GM12878 (cell line): ENCODE data around the gene HYAL1. TPM values are rescaled to one million over a fixed set of nuclear protein-coding genes. Genes with fewer than 3 reads are reported as not detected.
A peak's percentile ranks its signal among the peaks of the same experiment; 100 is the strongest.

Experiments
- ATAC-seq: fragments of 200-7000 bp; cut with Tn5 transposase; 3 replicates; pipeline ENCODE4 v1.9.1; 2020; ENCODE audit warnings: mild to moderate bottlenecking, moderate library complexity
- BruUV-seq: library from RNA; stranded (reverse); fragments of 400-500 nt; replicated peaks from 2 replicates; lab custom pipeline; 2021; lab: Mats Ljungman, UMichigan
- CTCF ChIA-PET: fragments of 300-600 bp; sonication (Branson Sonifier 250); formaldehyde crosslinking; extraction: SDS; loops from one replicate; lab custom pipeline; 2021; ENCODE audit warnings: inconsistent platforms; lab: Yijun Ruan, JAX
- POLR2A ChIA-PET: fragments of 350-600 bp; formaldehyde crosslinking; extraction: SDS; loops from one replicate; lab custom pipeline; 2021; ENCODE audit warnings: inconsistent platforms; lab: Charles Lee
- RAD21 ChIA-PET: fragments of 300-600 bp; sonication (Branson Sonifier 250); formaldehyde crosslinking; loops from one replicate; lab custom pipeline; 2023; ENCODE audit warnings: antibody characterized with exemption; ENCODE audit not compliant: unreplicated experiment; lab: Charles Lee
- SMC1A ChIA-PET: fragments of 300-600 bp; sonication (Branson Sonifier 250); formaldehyde crosslinking; loops from one replicate; lab custom pipeline; 2023; ENCODE audit not compliant: unreplicated experiment, uncharacterized antibody; lab: Charles Lee
- DNase-seq: peaks from one replicate; pipeline ENCODE4 v3.0.0-alpha.2; 2011; ENCODE audit warnings: low read depth, low spot score
- FAIRE-seq: peaks from 3 replicates; lab custom pipeline; 2011; peaks lifted over from hg19 to GRCh38; lab: Jason Lieb, UNC
- H2AFZ ChIP-seq: 2 replicates; pipeline ENCODE4 v1.6.0; 2011; ENCODE audit warnings: low read depth, low read length, control low read depth; ENCODE audit not compliant: control insufficient read depth
- H3K27ac ChIP-seq: 2 replicates; pipeline ENCODE4 v1.5.1; 2011; ENCODE audit warnings: control low read depth; ENCODE audit not compliant: control insufficient read depth, insufficient read depth
- H3K27me3 ChIP-seq, 2 experiments: replicated peaks in 1 of 2; 2 replicates each; pipeline versions ENCODE4 v1.6.0 to v1.6.1; 2011; ENCODE audit warnings: low read length in 1 of 2; ENCODE audit not compliant: control insufficient read depth in 2 of 2, insufficient read depth in 2 of 2
- H3K36me3 ChIP-seq, 2 experiments: 2 replicates each; pipeline ENCODE4 v1.5.1; 2011; ENCODE audit warnings: low read length in 1 of 2; ENCODE audit not compliant: control insufficient read depth in 2 of 2, insufficient read depth in 2 of 2
- H3K4me1 ChIP-seq: 2 replicates; pipeline ENCODE4 v1.6.1; 2011; ENCODE audit warnings: mild to moderate bottlenecking, low read length, moderate library complexity, mixed read lengths; ENCODE audit not compliant: control insufficient read depth, insufficient read depth
- H3K4me2 ChIP-seq: 2 replicates; pipeline ENCODE4 v1.6.0; 2011; ENCODE audit warnings: control low read depth; ENCODE audit not compliant: control insufficient read depth, insufficient read depth
- H3K4me3 ChIP-seq: fragments of 200-600 bp; sonication (generic); 2 replicates; pipeline ENCODE4 v1.5.1; 2016
- H3K79me2 ChIP-seq: 2 replicates; pipeline ENCODE4 v1.6.0; 2011; ENCODE audit warnings: low read length; ENCODE audit not compliant: control insufficient read depth, insufficient read depth
- H3K9ac ChIP-seq: 2 replicates; pipeline ENCODE4 v1.8.0; 2011; ENCODE audit warnings: low read length, control low read depth, mixed read lengths; ENCODE audit not compliant: control insufficient read depth, insufficient read depth
- H3K9me3 ChIP-seq: replicated peaks from 3 replicates; pipeline ENCODE4 v1.5.1; 2011; ENCODE audit warnings: mild to moderate bottlenecking, low read length; ENCODE audit not compliant: control insufficient read depth, insufficient read depth
- H4K20me1 ChIP-seq: 2 replicates; pipeline ENCODE4 v1.6.0; 2011; ENCODE audit not compliant: control insufficient read depth, insufficient read depth
- CHD4 ChIP-seq: fragments of 200-600 bp; sonication (generic); IDR thresholded peaks from 2 replicates; pipeline ENCODE4 v1.6.1; 2016; ENCODE audit warnings: mild to moderate bottlenecking
- DPF2 ChIP-seq: fragments of 450-650 bp; IDR thresholded peaks from 2 replicates; pipeline ENCODE4 v1.6.1; 2017; ENCODE audit warnings: mild to moderate bottlenecking
- E2F8 ChIP-seq: fragments of 450-650 bp; IDR thresholded peaks from 2 replicates; pipeline ENCODE4 v1.6.1; 2018; ENCODE audit warnings: mild to moderate bottlenecking, low read depth, moderate library complexity; ENCODE audit not compliant: partially characterized antibody
- E4F1 ChIP-seq: fragments of 450-650 bp; IDR thresholded peaks from 2 replicates; pipeline ENCODE4 v1.6.1; 2018; ENCODE audit warnings: borderline replicate concordance, mild to moderate bottlenecking; ENCODE audit not compliant: partially characterized antibody
- GATAD2B ChIP-seq: fragments of 450-650 bp; conservative IDR thresholded peaks from 2 replicates; pipeline ENCODE4 v1.6.1; 2017; ENCODE audit warnings: low read depth, mild to moderate bottlenecking, moderate library complexity
- LARP7 ChIP-seq: fragments of 450-650 bp; IDR thresholded peaks from 2 replicates; pipeline ENCODE4 v1.6.1; 2017; ENCODE audit warnings: mild to moderate bottlenecking
- MXI1 ChIP-seq: fragments of 150-350 bp; IDR thresholded peaks from 2 replicates; pipeline ENCODE4 v1.6.1; 2011; ENCODE audit warnings: low read depth, mild to moderate bottlenecking, inconsistent platforms, low read length, improper control_type of control experiment
- MYB ChIP-seq: fragments of 150-350 bp; IDR thresholded peaks from 2 replicates; pipeline ENCODE4 v1.6.1; 2014; ENCODE audit warnings: mild to moderate bottlenecking, low read depth, low read length, borderline replicate concordance
- NKRF ChIP-seq: fragments of 450-650 bp; conservative IDR thresholded peaks from 2 replicates; pipeline ENCODE4 v1.6.1; 2017; ENCODE audit warnings: mild to moderate bottlenecking, moderate library complexity
- NRF1 ChIP-seq: conservative IDR thresholded peaks from 2 replicates; pipeline ENCODE4 v1.6.1; 2011; ENCODE audit warnings: mild to moderate bottlenecking, low read depth, low read length, improper control_type of control experiment
- RB1 ChIP-seq: fragments of 450-650 bp; formaldehyde crosslinking; IDR thresholded peaks from 2 replicates; pipeline ENCODE4 v1.6.1; 2017; ENCODE audit warnings: mild to moderate bottlenecking, borderline replicate concordance
- SMAD1 ChIP-seq: fragments of 450-650 bp; IDR thresholded peaks from 2 replicates; pipeline ENCODE4 v1.6.1; 2018; ENCODE audit warnings: mild to moderate bottlenecking, low read depth; ENCODE audit not compliant: partially characterized antibody
- ZBTB33 ChIP-seq: fragments of 450-650 bp; IDR thresholded peaks from 2 replicates; pipeline ENCODE4 v1.6.1; 2017; ENCODE audit warnings: mild to moderate bottlenecking
- WGBS: methylation state at CpG from one replicate; pipeline ENCODE4 v1.1.6; 2016; ENCODE audit warnings: low lambda C conversion rate; ENCODE audit not compliant: insufficient replicate concordance, insufficient coverage; ENCODE audit errors: missing lambda C conversion rate; 5-methylcytosine and 5-hydroxymethylcytosine counted together
- in situ Hi-C: fragments of 300-500 bp; cut with MboI; formaldehyde crosslinking; loops from 9 replicates; pipeline ENCODE4 v1.14.3; 2018; ENCODE audit warnings: mixed read lengths
- intact Hi-C: fragments of 100-400 bp; cut with micrococcal nuclease; formaldehyde crosslinking; loops from one replicate; pipeline ENCODE4 v1.14.2; 2022; ENCODE audit not compliant: unreplicated experiment
- polyA plus RNA-seq, 11 experiments: library from polyadenylated mRNA; depleted of rRNA in 4 of 11; unstranded in 6 of 11; stranded (reverse) in 5 of 11; fragments of >200 nt; fragmentation: Nextera tagmentation in 4 of 11; fragmentation: Illumina TruSeq in 1 of 11; extraction: Ambion mirVana in 4 of 11; extraction: Trizol in 1 of 11; gene quantifications; 1 replicate in 1 of 11; 2 replicates in 10 of 11; pipeline versions ENCODE4 v1.2.1 to v1.2.3, GENCODE V29; 2011 to 2016; ENCODE audit warnings: inconsistent platforms in 2 of 11, missing spikeins in 2 of 11, low read depth in 1 of 11
- total RNA-seq, 4 experiments: library from RNA; depleted of rRNA in 3 of 4; stranded (reverse); fragments of >200 nt in 3 of 4; fragmentation: Illumina TruSeq in 1 of 4; extraction: Trizol in 1 of 4; gene quantifications; 2 replicates each; pipeline versions ENCODE4 v1.2.1 to v1.2.3, GENCODE V29; 2013 to 2021

HYAL1 gene
- total and polyA plus RNA-seq, 10 of the 15 experiments (the other 5 are each of a cell fraction or from before 2014, with no cell fraction given) = 0.04 to 0.55 (median 0.18) TPM; not detected in 2

GRCh38 chr3:50345586-50346234 is 42.3 kb upstream of the HYAL1 start, which contains the start of gene ZMYND10:
Gene ZMYND10 (minus strand): TSS chr3:50345732. CDS start chr3:50345579, 153 bp downstream.
- no TSS peak for BruUV-seq
- H3K9ac ChIP-seq = no peak within 1 kb of the TSS
- peaks cover 0 to 5% of the 10 kb centered on the region in 2 experiments; a peak in 1 of 4 replicates for H3K36me3 ChIP-seq
- H3K79me2 ChIP-seq = peaks cover 12% of the 10 kb centered on the region
- H3K9me3 ChIP-seq = no peaks in the 10 kb centered on the region
- intact Hi-C loops (loop anchor here (2.0 kb wide), 2 partner anchors 197 to 269 kb away; no protein-coding TSS in a partner anchor), in situ Hi-C loops (loop anchor here (5.0 kb wide), 1 partner anchor 202 kb away; no protein-coding TSS in a partner anchor)
- no peak for DNase-seq
- H3K4me1 ChIP-seq = peaks cover 20% of the 10 kb centered on the region
- H3K4me3 ChIP-seq = peak within 1 kb of the TSS; percentile 58; the same call in 1 of the 2 replicates
- no peaks in the 10 kb centered on the region for H3K27me3 ChIP-seq
- ChIA-PET CTCF (interaction anchor here (1.0 to 5.4 kb wide), 7 partner anchors 8 to 264 kb away, joined by 3 to 65 read pairs (median 4); no protein-coding TSS in a partner anchor), SMC1A (no interaction called here), RAD21 (no interaction called here), POLR2A (interaction anchor here (0.8 to 1.3 kb wide), 2 partner anchors 9 to 169 kb away, joined by 3 read pairs; no protein-coding TSS in a partner anchor)
- H2AFZ ChIP-seq = peak within 1 kb of the TSS; percentile 20
- no peaks in the 10 kb centered on the region for H4K20me1 ChIP-seq
- H3K27ac ChIP-seq = no peak within 1 kb of the TSS
- peak; percentile 47 for FAIRE-seq
- H3K4me2 ChIP-seq = peak within 1 kb of the TSS; percentile 62
- WGBS = 10% methylated on average over 43 of the region's 45 CpGs
- peak; percentile 40 for ATAC-seq
- TF ChIP-seq NKRF (peak; percentile 49; the same call in 1 of the 2 replicates), SMAD1 (no peak), ZBTB33 (no peak), MYB (no peak), NRF1 (peak; percentile 58), MXI1 (0 out of 2 replicates have a peak, but pooled peaks have one; percentile 25), LARP7 (peak; percentile 60; the same call in 1 of the 2 replicates), E2F8 (no peak), RB1 (peak; percentile 15; the same call in 1 of the 2 replicates), CHD4 (no peak), E4F1 (no peak), GATAD2B (0 out of 2 replicates have a peak, but pooled peaks have one; percentile 27), DPF2 (0 out of 2 replicates have a peak, but pooled peaks have one; percentile 17)
